GM18519 (cell line): ENCODE data around the gene HAAO.

Source experiments
- ATAC-seq: cut with Tn5 transposase; IDR thresholded peaks from one replicate; pipeline ENCODE4 v1.9.1; 2021; ENCODE audit warnings: mild to moderate bottlenecking, moderate library complexity; ENCODE audit not compliant: unreplicated experiment, low FRiP score

Gene HAAO

DNA sequence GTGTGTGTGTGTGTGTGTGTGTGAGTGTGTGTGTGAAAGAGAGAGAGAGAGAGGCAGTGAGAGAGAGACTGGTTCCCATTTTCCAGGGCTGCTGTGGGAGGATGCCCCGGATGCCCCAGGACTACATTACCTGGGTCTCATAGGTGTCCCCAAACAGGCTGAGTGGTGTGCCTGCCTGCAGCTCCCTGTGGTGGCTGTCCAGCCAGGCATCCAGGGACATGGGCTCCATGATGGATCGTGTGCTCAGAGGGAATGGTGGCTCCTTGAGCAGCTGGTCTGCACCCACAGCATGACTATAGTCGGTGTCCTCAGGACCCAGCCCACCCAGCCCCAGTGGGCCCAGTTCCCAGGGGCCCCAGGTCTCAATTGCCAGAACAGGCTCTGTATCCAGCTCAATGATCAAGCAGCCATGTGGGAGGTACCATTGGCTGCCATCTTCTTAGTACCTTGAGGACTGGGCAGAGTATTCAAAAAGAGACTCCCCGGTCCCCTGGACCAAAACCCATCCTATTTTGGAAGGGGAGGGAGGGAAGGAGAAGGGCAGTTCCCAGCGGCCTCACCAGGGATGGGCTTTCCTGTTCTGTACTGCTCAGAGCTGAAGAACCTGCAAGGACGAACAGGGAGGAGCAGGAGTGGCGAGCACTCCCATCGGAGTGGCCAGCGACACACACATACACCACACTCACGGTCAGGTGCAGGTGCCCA lies 22.6 kb downstream of the HAAO start:
- no peak for ATAC-seq

DNA sequence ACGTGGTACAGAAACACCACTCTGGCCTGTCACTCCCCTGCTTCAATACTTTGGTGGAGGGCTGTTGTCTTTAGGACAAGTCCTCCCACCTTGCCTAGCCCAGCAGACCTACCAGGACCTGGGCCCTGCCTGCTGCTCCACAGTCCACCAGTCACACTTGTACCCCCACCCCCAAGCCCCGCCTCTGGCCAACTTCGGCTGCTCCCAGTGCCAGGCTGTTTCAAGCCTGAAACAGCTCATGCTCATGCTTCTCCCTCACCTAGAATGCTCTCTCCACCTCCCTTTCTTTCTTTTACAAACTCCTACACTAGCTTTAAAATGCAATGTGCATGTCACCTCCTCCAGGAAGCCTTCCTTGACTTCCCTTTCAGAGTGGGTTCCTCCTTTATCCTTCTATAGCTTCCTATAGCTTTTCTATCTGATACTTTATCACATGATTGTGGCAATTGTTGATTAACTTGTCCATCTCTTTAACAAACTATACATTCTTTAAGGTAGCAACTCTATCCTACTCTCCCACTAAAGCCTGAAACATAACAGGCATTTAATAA lies 23.6 kb downstream of the HAAO start:
- no peak for ATAC-seq

DNA sequence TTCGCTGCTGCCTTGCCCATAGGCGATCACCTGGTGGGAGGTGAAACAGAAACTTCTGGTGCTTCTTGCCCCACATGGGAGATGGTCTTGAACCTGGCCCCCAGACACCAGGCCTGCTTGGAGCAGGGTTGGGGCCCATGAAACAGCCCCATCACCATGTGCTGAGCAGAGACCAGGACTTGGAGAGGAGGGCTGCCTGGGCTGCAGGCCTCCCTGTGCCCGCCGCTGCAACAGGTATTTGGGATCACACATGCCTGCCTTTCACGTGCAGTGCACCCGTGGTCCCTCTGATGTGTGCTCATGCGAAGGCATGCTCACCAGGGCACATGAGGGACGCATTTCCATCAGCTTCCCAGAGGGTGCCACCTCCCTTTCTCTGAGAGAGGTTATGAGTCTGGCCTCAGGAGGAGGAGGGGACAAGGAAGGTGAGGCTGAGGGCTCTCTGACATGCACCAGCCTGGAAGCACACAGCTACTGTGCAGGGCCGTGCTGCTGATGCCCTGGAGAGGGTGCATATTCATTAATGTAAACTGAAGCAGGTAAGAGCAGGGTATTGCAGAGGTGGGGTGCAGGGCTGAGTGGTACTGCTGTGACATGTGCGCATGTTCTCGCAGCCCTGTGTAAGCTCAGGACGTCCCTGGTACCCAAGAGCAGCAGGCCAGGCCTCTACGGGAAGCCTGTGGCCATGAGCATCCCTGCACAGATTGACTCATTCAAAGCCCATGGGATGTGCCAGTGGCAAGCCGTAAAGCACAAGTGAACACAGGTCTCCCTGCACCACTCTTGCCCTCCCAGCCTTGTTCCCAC lies 24.3 kb downstream of the HAAO start:
- ATAC-seq, result no peak

DNA sequence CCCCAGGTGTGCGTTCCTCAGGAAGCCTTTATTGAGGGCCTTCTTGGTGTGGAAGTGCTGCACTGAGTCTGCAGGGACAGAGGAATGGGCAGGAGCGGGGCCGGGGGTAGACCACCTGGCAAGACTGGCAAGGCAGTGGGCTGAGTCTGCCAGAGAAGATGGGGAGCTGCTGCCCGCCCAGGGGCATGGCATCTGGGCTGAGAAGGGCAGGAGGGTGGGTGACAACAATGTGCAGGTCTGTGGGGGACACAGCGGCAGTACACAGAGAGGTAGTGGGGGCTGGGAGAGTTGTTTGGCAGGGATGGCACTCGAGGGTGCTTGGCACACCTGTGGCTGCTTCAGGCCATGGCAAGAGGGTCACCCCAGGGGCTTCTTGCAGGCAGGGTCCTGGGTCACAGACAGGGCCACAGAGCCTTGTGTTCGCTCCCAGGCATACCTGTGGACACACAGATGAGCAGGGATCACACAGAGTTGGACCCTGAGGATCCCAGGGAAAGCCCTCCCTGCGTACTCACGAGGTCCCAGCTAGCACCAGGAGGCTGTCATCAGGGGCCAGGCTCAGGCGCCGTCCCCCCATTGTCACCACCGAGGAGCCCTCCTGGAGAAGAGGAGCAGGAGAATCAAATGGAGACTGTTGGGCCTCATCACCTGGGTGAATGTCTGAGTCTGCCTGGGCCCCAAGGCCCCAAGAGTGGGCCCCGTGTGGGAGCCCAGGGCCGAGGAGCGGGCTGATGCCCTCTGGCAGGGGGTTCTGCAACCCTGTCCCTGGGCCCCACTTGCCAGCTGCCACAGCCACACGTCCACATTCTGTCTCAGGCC lies 25.1 kb downstream of the HAAO start:
- no peak for ATAC-seq

DNA sequence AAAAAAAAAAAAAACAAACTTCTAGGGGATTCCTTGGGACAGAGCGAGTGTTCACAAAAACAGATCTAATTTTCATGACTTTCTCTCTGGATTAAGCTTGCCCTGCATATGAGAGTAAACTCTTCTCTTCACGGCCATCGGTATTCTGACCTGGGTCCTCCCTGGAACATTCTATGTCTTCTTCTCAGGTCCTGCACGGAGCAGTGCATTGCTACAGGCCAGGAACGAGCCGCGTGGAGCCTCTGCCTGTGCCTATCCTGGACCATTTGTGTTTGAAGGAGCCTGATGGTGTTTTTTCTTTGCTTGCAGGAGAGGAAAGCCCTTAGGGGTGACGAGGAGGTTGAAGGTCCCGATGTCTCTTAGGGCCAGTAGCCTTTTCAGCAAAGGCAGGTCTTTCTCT lies 26.7 kb downstream of the HAAO start:
- no peak for ATAC-seq

DNA sequence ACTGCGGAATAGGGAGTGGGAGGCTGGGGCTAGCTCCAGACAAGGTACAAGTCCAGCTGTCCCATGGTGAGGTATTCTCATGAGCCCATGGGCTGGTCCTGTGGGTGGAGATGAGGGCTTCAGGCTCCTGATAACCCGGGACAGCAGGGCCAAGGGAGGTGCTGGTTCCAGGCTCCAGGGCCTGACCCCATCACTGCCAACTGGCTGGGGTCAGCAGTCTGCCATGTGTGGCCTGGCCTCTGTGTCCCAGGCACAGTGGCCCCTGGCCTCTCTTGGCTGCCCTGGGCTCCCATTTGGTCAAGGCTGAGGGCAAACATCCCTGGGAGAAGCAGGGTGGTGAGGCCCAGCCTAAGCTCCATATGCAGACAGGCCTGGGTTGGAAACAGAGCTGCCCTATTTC lies 27.5 kb downstream of the HAAO start:
- ATAC-seq, result no peak

DNA sequence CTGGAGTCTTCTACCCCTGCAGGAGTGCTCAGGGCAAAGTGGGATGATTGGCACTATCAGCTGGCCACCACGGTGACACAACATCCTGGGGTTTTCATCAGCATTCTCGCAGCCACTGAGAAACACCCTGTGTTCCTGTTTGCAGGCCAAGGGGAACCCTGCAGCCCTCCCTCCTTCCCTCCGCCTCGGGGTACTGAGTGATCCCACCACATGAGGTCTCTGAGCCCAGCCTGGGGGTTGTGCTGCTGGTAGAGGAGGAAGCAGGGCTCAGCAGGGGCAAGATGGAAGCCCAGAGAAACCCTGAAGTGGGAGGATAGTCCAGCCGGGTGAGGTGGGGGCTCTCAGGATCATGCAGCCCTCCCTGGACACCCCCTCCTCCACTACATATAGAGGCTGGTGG lies 28.3 kb downstream of the HAAO start, which contains the start of gene OXER1:
OXER1 (minus strand) TSS at position 40 of the 400 bp plus-strand sequence. CDS start 73 bp downstream, outside the sequence.
- ATAC-seq, result no peak

DNA sequence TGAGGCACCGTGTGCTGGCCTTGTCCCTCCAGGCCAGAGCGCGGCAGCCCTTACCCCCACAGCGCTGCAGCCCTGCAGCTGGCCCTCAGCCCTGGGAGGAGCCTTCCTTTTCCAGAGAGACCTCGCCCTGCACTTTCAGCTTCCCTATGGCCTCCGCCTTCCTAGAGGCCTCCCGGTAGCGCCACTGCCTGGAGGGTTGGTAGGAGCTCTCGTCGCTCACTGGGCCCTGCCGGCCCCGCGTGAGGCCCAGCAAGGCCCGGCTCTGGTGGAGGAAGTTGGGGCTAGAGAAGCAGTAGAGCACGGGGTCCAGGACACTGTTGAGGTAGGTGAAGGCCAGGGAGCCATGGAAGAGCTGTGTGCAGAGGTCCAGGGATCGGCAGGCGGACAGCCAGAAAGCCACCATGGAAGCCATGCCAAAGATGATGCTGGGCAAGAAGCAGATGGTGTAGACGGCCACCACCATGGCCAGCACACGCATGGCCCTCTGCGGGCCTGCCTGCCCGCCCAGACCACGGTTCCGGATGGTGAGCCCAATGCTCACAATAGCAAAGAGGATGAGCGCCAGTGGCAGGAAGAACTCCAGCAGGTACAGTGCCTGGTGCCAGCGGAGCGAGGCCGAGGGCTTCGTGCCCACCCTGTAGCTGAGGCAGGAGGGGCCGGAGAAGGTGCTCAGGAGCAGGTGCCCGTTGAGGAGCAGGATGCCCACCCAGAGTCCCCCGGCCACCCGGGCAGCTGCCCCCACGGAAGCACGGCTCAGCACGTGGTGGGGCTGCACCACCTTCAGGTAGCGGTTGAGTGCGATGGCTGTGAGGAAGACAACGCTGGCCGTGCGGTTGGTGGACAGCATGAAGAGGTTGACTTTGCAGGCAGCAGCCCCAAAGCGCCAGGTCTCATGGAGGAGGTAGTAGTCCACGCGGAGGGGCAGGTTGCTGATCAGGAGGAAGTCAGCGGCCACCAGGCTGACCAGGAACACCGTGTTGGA lies 29.3 kb downstream of the HAAO start:
- ATAC-seq, result no peak

DNA sequence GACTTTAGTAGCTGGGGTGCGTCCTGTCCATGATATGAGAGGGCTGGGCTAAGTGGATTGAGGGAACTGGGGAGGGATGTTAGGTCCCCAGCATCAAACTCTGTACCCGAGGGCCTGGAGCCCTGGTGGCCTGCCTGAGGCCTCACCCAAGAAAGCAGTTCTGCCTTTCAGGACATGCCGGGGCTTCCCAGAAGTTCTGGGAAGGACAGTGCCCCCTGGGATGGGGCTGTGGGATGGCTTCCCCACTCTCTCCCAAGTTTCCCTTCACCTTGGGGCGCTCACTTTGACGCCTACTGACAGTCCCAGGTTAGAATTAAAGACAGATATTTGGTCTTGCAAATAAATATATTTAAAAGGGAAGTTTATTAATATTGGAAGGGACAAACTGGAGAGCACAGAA lies 30.2 kb downstream of the HAAO start:
- ATAC-seq, result no peak

DNA sequence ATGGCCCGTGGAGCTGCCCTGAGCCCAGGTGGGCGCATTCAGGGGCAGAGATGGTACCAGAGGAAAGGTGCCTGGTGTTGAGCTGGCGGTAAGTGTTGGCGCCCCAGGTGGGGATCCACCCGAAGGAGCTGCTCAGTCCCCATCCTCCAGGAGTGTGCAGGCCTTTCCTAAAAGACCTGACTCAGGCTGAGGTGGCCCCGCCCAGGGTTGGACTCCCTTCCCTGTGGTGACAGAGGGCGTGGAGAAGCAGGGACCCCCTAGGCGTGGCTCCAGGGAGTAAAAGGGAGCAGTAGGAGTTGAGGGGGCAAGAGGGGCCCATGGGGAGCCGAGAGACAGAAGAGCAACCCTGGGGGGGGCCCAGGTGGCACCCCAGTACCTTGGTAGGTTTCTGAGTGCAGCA lies 30.8 kb downstream of the HAAO start:
- ATAC-seq, result no peak

DNA sequence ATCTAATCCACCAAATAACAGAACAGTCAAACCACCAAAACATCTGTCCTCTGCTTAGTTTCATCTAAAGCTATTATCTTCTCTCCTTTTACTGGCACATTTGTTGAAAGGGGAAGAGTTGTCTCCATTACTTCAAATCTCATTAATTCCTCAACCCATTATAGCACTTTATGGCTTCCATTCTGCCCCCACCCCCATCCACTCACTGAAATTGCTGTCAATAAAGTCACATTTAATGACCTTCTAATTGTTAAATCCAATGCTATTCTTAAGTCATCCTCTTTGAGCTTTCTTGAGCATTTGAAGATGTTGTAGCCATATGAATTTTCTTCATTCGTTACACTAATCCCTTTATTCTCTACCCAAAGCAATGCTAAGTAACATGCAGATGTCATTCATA lies 33.6 kb downstream of the HAAO start:
- no peak for ATAC-seq

DNA sequence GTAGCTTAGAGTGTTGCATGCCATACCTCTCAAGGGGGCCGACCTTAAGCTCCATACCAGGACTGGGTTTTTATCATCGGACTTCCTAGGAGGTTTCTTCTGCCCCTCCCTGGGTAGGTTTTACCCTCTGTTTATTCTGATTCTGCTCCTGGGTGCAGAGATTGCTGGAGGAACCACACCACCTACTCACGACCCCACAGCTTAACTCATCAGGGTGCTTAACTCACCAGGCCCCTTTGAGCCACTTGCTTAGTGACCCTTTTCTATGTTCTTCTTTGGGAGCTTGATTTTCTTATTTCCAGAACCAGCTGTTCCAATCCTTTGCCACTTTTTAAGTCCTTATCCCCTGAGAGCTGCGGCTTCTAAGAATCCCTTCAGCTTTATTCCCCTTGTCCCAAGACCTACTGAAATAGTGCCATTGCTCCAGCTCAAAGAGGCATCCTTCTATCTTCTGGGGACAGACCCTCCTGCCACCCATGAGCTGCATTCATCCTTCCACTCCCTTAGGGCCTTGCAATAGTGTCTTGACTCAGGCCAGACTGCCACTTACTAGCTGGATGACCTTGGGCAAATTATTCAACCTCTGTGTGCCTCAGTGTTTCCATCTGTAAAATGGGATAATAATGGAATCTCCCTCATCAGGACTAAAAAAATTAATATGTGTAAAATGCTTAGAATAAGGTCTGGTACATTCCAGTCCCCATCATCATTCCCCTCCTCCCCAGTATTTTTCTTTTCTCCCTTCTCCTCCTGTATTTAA lies 34.2 kb downstream of the HAAO start:
- no peak for ATAC-seq

DNA sequence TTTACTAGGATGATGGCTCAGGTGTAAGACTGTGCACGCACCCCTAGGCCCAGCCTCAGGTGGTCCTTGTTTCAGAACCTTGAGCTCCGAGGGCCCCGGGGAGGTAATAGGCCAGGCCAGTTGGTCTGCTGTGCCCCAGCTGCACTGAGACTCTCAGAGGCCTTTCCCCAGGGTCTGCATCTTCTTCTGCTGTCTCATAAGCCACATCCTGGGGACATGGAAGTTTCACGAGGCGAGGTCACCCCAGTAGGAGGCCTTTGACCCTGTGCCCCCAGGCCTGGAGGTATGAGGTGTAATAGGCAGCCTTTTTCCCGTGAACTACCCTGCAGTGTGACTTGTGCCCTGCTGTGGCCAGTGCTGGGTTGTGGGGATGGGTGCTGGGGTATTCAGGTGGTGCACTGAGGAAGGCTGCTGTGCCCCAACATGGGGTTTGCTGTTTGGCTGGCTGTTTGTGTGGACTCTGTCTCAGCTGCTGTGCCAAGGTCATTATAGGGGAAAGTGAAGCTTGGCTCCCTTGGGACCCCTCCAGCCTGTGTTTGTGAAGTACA lies 35.3 kb downstream of the HAAO start:
- no peak for ATAC-seq

DNA sequence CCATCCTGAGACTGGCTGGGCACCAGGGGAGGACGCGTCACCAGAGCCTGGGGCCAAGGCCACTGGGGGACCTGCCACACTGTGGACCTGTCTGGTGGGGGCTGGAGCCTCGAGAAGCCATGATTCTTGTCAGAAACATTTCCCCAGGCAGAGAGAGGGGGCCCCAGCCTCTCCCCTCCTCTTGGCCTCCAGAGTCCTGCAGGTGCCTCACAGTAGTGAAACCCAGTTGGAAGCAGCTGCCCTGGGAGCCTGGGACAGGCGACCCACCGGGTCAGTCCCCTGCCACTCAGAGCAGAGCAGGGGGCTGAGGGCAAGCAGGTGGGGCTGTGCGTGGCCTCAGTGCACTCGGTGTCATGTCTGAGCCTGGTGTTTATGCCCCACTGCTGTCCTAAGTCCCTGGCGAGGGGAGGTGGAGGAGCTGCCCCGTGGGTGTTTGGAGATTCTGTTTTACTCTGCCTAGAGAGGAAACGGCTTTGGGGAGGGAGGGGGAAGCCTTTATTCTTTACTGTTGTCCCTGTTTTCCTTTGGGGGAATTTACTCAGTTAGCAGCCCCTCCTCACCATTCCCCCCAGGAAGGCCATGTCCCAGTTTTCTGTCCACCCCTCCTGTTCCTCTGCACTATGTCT lies 36.1 kb downstream of the HAAO start:
- no peak for ATAC-seq

DNA sequence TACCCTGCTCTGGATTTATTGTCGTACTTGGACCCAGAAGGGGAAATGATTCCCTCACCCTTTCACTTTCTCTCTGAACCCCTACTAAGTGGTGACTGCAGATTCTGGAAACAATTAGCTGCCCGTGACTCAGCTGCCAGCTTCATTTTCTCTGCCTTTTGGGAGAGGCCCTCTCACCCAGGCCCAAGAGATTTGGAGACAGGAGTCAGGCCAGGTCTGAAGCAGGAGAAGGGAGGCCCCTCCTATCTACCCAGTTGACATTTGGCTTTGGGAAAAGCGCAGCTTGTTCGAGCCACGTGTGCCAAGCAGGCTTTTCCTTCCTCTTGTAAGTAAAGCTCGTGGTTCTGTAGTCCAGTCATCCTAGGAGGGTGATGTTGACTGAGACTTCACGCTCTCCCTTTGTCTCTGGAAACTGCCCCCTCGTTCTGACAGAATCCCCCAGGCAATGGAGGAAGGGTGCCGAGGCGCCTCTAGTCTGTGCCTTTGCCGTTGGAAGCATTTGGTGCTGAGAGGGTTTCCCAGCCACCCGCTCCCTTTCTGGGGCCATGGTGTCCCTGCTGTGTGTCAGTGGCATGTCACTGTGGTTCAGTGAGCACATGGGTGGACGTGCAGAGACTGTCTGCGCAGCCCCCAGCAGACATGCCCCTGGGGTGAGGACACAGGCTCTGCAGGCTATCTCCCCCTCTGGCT lies 37.0 kb downstream of the HAAO start:
- ATAC-seq, result no peak

DNA sequence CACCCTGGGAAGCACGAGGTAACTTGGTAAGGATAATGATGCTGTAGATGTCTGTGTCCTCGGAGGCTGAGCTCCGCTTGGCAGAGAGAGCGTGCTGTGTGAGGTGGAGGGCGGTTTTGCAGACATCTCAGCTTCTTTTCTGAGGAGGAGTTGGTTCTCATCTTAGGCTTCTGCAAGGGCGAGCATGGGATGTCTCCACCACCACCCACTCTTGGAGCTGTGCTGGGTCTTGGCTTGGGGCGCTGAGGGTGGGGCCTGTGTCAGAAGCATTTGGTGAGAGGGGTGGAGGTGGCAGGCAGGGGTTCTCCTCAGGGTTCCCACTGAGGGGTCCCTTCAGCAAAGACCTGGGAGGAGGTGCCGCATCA lies 37.6 kb downstream of the HAAO start:
- no peak for ATAC-seq

DNA sequence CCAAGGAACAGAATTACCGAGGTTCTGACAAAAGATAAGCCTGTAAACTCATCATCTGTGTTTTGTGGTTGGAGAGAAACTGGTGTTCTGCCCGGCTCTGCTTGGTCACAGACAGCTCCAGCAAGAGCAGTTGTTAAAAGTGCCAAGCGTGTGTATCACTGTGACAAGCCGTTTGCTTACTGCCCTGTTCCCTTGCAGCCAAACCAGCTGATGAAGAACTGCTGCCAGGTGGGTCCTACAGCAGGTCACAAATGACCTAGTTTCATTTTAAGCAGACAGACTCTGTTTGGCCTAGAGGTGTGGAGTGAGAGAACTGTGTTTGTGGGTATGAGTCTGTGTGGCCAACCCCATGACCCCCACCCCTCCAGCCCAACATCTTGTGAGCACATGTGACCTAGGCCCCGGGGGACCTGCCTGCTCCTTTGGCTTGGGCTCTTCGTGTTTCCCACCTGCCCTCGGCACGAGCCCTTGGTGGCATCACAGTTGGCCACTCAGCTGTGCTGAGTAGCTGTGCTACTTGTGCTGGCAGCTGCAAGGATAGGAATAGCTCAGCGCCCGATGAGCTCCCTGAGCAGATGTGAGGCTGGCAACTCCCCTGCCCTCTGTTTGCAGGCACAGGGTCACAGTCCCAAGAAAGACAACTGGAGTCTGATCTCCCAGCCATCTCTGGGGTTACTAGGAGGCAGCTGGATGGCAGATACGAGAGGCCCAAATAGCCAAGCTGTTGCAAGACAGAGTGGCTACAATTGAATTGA lies 38.2 kb downstream of the HAAO start:
- ATAC-seq, result no peak
